GM12878 (cell line): ENCODE results near the gene EYS. TPM values are rescaled to one million over a fixed set of nuclear protein-coding genes. Genes with fewer than 3 reads are reported as not detected.

Experiments used
- ATAC-seq: fragments of 200-7000 bp; cut with Tn5 transposase; 3 replicates; pipeline ENCODE4 v1.9.1; 2020; ENCODE audit warnings: mild to moderate bottlenecking, moderate library complexity
- BruUV-seq: library from RNA; stranded (reverse); fragments of 400-500 nt; replicated peaks from 2 replicates; lab custom pipeline; 2021; lab: Mats Ljungman, UMichigan
- CTCF ChIA-PET: fragments of 300-600 bp; sonication (Branson Sonifier 250); formaldehyde crosslinking; extraction: SDS; loops from one replicate; lab custom pipeline; 2021; ENCODE audit warnings: inconsistent platforms; lab: Yijun Ruan, JAX
- POLR2A ChIA-PET: fragments of 350-600 bp; formaldehyde crosslinking; extraction: SDS; loops from one replicate; lab custom pipeline; 2021; ENCODE audit warnings: inconsistent platforms; lab: Charles Lee
- RAD21 ChIA-PET: fragments of 300-600 bp; sonication (Branson Sonifier 250); formaldehyde crosslinking; loops from one replicate; lab custom pipeline; 2023; ENCODE audit warnings: antibody characterized with exemption; ENCODE audit not compliant: unreplicated experiment; lab: Charles Lee
- SMC1A ChIA-PET: fragments of 300-600 bp; sonication (Branson Sonifier 250); formaldehyde crosslinking; loops from one replicate; lab custom pipeline; 2023; ENCODE audit not compliant: unreplicated experiment, uncharacterized antibody; lab: Charles Lee
- DNase-seq: peaks from one replicate; pipeline ENCODE4 v3.0.0-alpha.2; 2011; ENCODE audit warnings: low read depth, low spot score
- FAIRE-seq: peaks from 3 replicates; lab custom pipeline; 2011; peaks lifted over from hg19 to GRCh38; lab: Jason Lieb, UNC
- H2AFZ ChIP-seq: 2 replicates; pipeline ENCODE4 v1.6.0; 2011; ENCODE audit warnings: low read depth, low read length, control low read depth; ENCODE audit not compliant: control insufficient read depth
- H3K27ac ChIP-seq: 2 replicates; pipeline ENCODE4 v1.5.1; 2011; ENCODE audit warnings: control low read depth; ENCODE audit not compliant: control insufficient read depth, insufficient read depth
- H3K27me3 ChIP-seq, 2 experiments: replicated peaks in 1 of 2; 2 replicates each; pipeline versions ENCODE4 v1.6.0 to v1.6.1; 2011; ENCODE audit warnings: low read length in 1 of 2; ENCODE audit not compliant: control insufficient read depth in 2 of 2, insufficient read depth in 2 of 2
- H3K36me3 ChIP-seq, 2 experiments: 2 replicates each; pipeline ENCODE4 v1.5.1; 2011; ENCODE audit warnings: low read length in 1 of 2; ENCODE audit not compliant: control insufficient read depth in 2 of 2, insufficient read depth in 2 of 2
- H3K4me1 ChIP-seq: 2 replicates; pipeline ENCODE4 v1.6.1; 2011; ENCODE audit warnings: mild to moderate bottlenecking, low read length, moderate library complexity, mixed read lengths; ENCODE audit not compliant: control insufficient read depth, insufficient read depth
- H3K4me2 ChIP-seq: 2 replicates; pipeline ENCODE4 v1.6.0; 2011; ENCODE audit warnings: control low read depth; ENCODE audit not compliant: control insufficient read depth, insufficient read depth
- H3K4me3 ChIP-seq: fragments of 200-600 bp; sonication (generic); 2 replicates; pipeline ENCODE4 v1.5.1; 2016
- H3K79me2 ChIP-seq: 2 replicates; pipeline ENCODE4 v1.6.0; 2011; ENCODE audit warnings: low read length; ENCODE audit not compliant: control insufficient read depth, insufficient read depth
- H3K9ac ChIP-seq: 2 replicates; pipeline ENCODE4 v1.8.0; 2011; ENCODE audit warnings: low read length, control low read depth, mixed read lengths; ENCODE audit not compliant: control insufficient read depth, insufficient read depth
- H3K9me3 ChIP-seq: replicated peaks from 3 replicates; pipeline ENCODE4 v1.5.1; 2011; ENCODE audit warnings: mild to moderate bottlenecking, low read length; ENCODE audit not compliant: control insufficient read depth, insufficient read depth
- H4K20me1 ChIP-seq: 2 replicates; pipeline ENCODE4 v1.6.0; 2011; ENCODE audit not compliant: control insufficient read depth, insufficient read depth
- ATF7 ChIP-seq: fragments of 450-650 bp; IDR thresholded peaks from 2 replicates; pipeline ENCODE4 v1.6.1; 2016; ENCODE audit warnings: low read depth, mild to moderate bottlenecking
- CBFB ChIP-seq: IDR thresholded peaks from 2 replicates; pipeline ENCODE4 v1.6.1; 2016; ENCODE audit warnings: antibody characterized with exemption, low read depth
- CREB1 ChIP-seq: IDR thresholded peaks from 2 replicates; pipeline ENCODE4 v1.6.1; 2012; ENCODE audit warnings: low read depth, mild to moderate bottlenecking, inconsistent platforms
- CREM ChIP-seq: IDR thresholded peaks from 2 replicates; pipeline ENCODE4 v1.6.1; 2014; ENCODE audit warnings: antibody characterized with exemption, low read depth
- FOXK2 ChIP-seq: fragments of 450-650 bp; IDR thresholded peaks from 2 replicates; pipeline ENCODE4 v1.6.1; 2017; ENCODE audit warnings: mild to moderate bottlenecking, moderate library complexity
- HCFC1 ChIP-seq: fragments of 150-350 bp; IDR thresholded peaks from 2 replicates; pipeline ENCODE4 v1.6.1; 2014; ENCODE audit warnings: low read length
- NFIC ChIP-seq: IDR thresholded peaks from 2 replicates; pipeline ENCODE4 v1.6.1; 2012; ENCODE audit warnings: low read depth, mild to moderate bottlenecking, inconsistent platforms, low read length, moderate library complexity
- PAX8 ChIP-seq: fragments of 450-650 bp; IDR thresholded peaks from 2 replicates; pipeline ENCODE4 v1.6.1; 2017; ENCODE audit warnings: mild to moderate bottlenecking, moderate library complexity
- RAD51 ChIP-seq: fragments of 450-650 bp; IDR thresholded peaks from 2 replicates; pipeline ENCODE4 v1.6.1; 2016; ENCODE audit warnings: moderate library complexity, mild to moderate bottlenecking, inconsistent platforms
- RB1 ChIP-seq: fragments of 450-650 bp; formaldehyde crosslinking; IDR thresholded peaks from 2 replicates; pipeline ENCODE4 v1.6.1; 2017; ENCODE audit warnings: mild to moderate bottlenecking, borderline replicate concordance
- RBBP5 ChIP-seq: fragments of 200-600 bp; sonication (generic); conservative IDR thresholded peaks from 2 replicates; pipeline ENCODE4 v1.6.1; 2016
- SMAD1 ChIP-seq: fragments of 450-650 bp; IDR thresholded peaks from 2 replicates; pipeline ENCODE4 v1.6.1; 2018; ENCODE audit warnings: mild to moderate bottlenecking, low read depth; ENCODE audit not compliant: partially characterized antibody
- SRF ChIP-seq, 2 experiments: IDR thresholded peaks; 2 replicates each; pipeline ENCODE4 v1.6.1; 2011; ENCODE audit warnings: low read depth in 2 of 2, low read length in 2 of 2, mild to moderate bottlenecking in 1 of 2, moderate library complexity in 1 of 2
- YBX1 ChIP-seq: fragments of 450-650 bp; IDR thresholded peaks from 2 replicates; pipeline ENCODE4 v1.6.1; 2016; ENCODE audit warnings: antibody characterized with exemption
- ZBED1 ChIP-seq: IDR thresholded peaks from 2 replicates; pipeline ENCODE4 v1.6.1; 2016; ENCODE audit warnings: borderline replicate concordance
- WGBS: methylation state at CpG from one replicate; pipeline ENCODE4 v1.1.6; 2016; ENCODE audit warnings: low lambda C conversion rate; ENCODE audit not compliant: insufficient replicate concordance, insufficient coverage; ENCODE audit errors: missing lambda C conversion rate; 5-methylcytosine and 5-hydroxymethylcytosine counted together
- in situ Hi-C: fragments of 300-500 bp; cut with MboI; formaldehyde crosslinking; loops from 9 replicates; pipeline ENCODE4 v1.14.3; 2018; ENCODE audit warnings: mixed read lengths
- intact Hi-C: fragments of 100-400 bp; cut with micrococcal nuclease; formaldehyde crosslinking; loops from one replicate; pipeline ENCODE4 v1.14.2; 2022; ENCODE audit not compliant: unreplicated experiment
- polyA plus RNA-seq, 11 experiments: library from polyadenylated mRNA; depleted of rRNA in 4 of 11; unstranded in 6 of 11; stranded (reverse) in 5 of 11; fragments of >200 nt; fragmentation: Nextera tagmentation in 4 of 11; fragmentation: Illumina TruSeq in 1 of 11; extraction: Ambion mirVana in 4 of 11; extraction: Trizol in 1 of 11; gene quantifications; 1 replicate in 1 of 11; 2 replicates in 10 of 11; pipeline versions ENCODE4 v1.2.1 to v1.2.3, GENCODE V29; 2011 to 2016; ENCODE audit warnings: inconsistent platforms in 2 of 11, missing spikeins in 2 of 11, low read depth in 1 of 11
- total RNA-seq, 4 experiments: library from RNA; depleted of rRNA in 3 of 4; stranded (reverse); fragments of >200 nt in 3 of 4; fragmentation: Illumina TruSeq in 1 of 4; extraction: Trizol in 1 of 4; gene quantifications; 2 replicates each; pipeline versions ENCODE4 v1.2.1 to v1.2.3, GENCODE V29; 2013 to 2021
- TF ChIP-seq, protein P1 (sequence below): fragments of 450-650 bp; IDR thresholded peaks from 2 replicates; pipeline ENCODE4 v1.6.1; 2017; ENCODE audit warnings: antibody characterized with exemption, mild to moderate bottlenecking, moderate library complexity
- TF ChIP-seq, protein P2 (sequence below): fragments of 450-650 bp; IDR thresholded peaks from 2 replicates; pipeline ENCODE4 v1.6.1; 2017; ENCODE audit warnings: low read depth, mild to moderate bottlenecking, moderate library complexity
- TF ChIP-seq, protein P3 (sequence below): IDR thresholded peaks from 2 replicates; pipeline ENCODE4 v1.6.1; 2012; ENCODE audit warnings: mild to moderate bottlenecking, low read depth, low read length
- TF ChIP-seq, protein P4 (sequence below): IDR thresholded peaks from 2 replicates; pipeline ENCODE4 v1.6.1; 2012; ENCODE audit warnings: low read depth, low read length, improper control_type of control experiment

Gene EYS
- total and polyA plus RNA-seq, 10 of the 15 experiments (the other 5 are each of a cell fraction or from before 2014, with no cell fraction given), result under 0.01 to 0.14 (median 0.02) TPM; not detected in 1

DNA sequence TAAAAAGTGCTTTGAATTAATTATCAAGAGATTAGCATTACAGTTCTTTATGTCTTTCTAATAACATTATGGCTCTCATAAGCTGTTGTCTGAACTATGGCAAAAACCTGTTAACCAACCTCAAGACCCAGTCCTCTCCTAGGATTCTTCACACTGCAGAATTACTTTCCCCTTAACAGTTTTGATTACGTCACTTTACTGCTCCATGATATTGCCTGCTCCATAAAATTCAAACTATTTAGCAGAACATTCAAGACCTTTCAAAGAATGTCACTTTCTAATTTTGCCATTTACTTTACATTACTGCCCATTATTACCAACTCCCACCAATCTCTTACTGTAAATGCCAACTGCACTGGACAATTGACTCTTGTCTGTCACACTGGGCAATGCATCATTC is 1227.9 kb downstream of the EYS start (continued):
- TF ChIP-seq, protein P1, sequence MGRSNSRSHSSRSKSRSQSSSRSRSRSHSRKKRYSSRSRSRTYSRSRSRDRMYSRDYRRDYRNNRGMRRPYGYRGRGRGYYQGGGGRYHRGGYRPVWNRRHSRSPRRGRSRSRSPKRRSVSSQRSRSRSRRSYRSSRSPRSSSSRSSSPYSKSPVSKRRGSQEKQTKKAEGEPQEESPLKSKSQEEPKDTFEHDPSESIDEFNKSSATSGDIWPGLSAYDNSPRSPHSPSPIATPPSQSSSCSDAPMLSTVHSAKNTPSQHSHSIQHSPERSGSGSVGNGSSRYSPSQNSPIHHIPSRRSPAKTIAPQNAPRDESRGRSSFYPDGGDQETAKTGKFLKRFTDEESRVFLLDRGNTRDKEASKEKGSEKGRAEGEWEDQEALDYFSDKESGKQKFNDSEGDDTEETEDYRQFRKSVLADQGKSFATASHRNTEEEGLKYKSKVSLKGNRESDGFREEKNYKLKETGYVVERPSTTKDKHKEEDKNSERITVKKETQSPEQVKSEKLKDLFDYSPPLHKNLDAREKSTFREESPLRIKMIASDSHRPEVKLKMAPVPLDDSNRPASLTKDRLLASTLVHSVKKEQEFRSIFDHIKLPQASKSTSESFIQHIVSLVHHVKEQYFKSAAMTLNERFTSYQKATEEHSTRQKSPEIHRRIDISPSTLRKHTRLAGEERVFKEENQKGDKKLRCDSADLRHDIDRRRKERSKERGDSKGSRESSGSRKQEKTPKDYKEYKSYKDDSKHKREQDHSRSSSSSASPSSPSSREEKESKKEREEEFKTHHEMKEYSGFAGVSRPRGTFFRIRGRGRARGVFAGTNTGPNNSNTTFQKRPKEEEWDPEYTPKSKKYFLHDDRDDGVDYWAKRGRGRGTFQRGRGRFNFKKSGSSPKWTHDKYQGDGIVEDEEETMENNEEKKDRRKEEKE, result no peak
- TF ChIP-seq, protein P2, sequence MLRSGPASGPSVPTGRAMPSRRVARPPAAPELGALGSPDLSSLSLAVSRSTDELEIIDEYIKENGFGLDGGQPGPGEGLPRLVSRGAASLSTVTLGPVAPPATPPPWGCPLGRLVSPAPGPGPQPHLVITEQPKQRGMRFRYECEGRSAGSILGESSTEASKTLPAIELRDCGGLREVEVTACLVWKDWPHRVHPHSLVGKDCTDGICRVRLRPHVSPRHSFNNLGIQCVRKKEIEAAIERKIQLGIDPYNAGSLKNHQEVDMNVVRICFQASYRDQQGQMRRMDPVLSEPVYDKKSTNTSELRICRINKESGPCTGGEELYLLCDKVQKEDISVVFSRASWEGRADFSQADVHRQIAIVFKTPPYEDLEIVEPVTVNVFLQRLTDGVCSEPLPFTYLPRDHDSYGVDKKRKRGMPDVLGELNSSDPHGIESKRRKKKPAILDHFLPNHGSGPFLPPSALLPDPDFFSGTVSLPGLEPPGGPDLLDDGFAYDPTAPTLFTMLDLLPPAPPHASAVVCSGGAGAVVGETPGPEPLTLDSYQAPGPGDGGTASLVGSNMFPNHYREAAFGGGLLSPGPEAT, result no peak
- TF ChIP-seq YBX1, result no peak
- no peak for TF ChIP-seq RAD51
- TF ChIP-seq SRF (IDR thresholded peaks at IDR 0.05; ENCODE audit: low read depth in 2 of 2, low read length in 2 of 2), result no peak
- TF ChIP-seq CBFB, result no peak

DNA sequence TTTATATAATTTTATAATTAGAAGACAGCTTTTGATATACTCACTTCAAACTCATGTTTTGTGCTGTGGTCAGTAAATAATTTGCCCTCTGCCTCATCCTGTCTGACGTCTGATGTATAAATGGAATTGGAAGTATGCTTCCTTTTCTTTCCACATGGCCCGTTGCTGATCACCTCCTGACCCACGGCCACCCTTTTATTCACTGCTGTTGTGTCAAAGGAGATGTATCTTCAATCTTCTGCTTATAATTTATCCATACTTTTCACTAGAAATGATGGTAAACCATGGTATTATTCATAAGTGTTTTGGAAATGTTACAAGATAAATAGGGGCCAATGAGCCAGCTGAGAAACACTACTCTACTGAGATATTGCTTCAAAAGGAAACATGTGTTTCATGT is 1229.6 kb downstream of the EYS start:
- 2% methylated on average over 3 of the region's 3 CpGs for WGBS
- ChIA-PET CTCF (no interaction called here), SMC1A (no interaction called here), RAD21 (no interaction called here), POLR2A (no interaction called here)
- H3K36me3 ChIP-seq, result no peaks in the 10 kb centered on the region
- BruUV-seq, result no TSS peak
- intact Hi-C loops (no loop called here), in situ Hi-C loops (no loop called here)
- no peak overlapping the region for H2AFZ ChIP-seq
- no peak overlapping the region for H3K27ac ChIP-seq
- ATAC-seq, result no peak
- H3K79me2 ChIP-seq, result no peaks in the 10 kb centered on the region
- FAIRE-seq, result no peak
- no peak overlapping the region for H3K4me2 ChIP-seq
- H4K20me1 ChIP-seq, result no peaks in the 10 kb centered on the region
- no peaks in the 10 kb centered on the region for H3K27me3 ChIP-seq
- no peaks in the 10 kb centered on the region for H3K9me3 ChIP-seq
- no peak for DNase-seq
- no peaks in the 10 kb centered on the region for H3K4me1 ChIP-seq
- no peak overlapping the region for H3K4me3 ChIP-seq
- no peak overlapping the region for H3K9ac ChIP-seq
- TF ChIP-seq CREM, result no peak
- no peak for TF ChIP-seq CREB1
- TF ChIP-seq ZBED1, result no peak
- no peak for TF ChIP-seq NFIC
- no peak for TF ChIP-seq ATF7
- TF ChIP-seq SMAD1, result no peak
- TF ChIP-seq HCFC1, result no peak
- no peak for TF ChIP-seq PAX8
- TF ChIP-seq, protein P3, sequence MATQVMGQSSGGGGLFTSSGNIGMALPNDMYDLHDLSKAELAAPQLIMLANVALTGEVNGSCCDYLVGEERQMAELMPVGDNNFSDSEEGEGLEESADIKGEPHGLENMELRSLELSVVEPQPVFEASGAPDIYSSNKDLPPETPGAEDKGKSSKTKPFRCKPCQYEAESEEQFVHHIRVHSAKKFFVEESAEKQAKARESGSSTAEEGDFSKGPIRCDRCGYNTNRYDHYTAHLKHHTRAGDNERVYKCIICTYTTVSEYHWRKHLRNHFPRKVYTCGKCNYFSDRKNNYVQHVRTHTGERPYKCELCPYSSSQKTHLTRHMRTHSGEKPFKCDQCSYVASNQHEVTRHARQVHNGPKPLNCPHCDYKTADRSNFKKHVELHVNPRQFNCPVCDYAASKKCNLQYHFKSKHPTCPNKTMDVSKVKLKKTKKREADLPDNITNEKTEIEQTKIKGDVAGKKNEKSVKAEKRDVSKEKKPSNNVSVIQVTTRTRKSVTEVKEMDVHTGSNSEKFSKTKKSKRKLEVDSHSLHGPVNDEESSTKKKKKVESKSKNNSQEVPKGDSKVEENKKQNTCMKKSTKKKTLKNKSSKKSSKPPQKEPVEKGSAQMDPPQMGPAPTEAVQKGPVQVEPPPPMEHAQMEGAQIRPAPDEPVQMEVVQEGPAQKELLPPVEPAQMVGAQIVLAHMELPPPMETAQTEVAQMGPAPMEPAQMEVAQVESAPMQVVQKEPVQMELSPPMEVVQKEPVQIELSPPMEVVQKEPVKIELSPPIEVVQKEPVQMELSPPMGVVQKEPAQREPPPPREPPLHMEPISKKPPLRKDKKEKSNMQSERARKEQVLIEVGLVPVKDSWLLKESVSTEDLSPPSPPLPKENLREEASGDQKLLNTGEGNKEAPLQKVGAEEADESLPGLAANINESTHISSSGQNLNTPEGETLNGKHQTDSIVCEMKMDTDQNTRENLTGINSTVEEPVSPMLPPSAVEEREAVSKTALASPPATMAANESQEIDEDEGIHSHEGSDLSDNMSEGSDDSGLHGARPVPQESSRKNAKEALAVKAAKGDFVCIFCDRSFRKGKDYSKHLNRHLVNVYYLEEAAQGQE, result no peak
- TF ChIP-seq RB1, result no peak
- no peak for TF ChIP-seq RBBP5
- no peak for TF ChIP-seq FOXK2
- TF ChIP-seq, protein P4, sequence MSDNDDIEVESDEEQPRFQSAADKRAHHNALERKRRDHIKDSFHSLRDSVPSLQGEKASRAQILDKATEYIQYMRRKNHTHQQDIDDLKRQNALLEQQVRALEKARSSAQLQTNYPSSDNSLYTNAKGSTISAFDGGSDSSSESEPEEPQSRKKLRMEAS, result no peak
